COLO668 (cell line): ENCODE results near the gene STK11.

Experiments used
- DNase-seq: peaks from one replicate; lab custom pipeline; 2025; ENCODE audit not compliant: unreplicated experiment; lab: John Stamatoyannopoulos, UW

STK11 gene

DNA sequence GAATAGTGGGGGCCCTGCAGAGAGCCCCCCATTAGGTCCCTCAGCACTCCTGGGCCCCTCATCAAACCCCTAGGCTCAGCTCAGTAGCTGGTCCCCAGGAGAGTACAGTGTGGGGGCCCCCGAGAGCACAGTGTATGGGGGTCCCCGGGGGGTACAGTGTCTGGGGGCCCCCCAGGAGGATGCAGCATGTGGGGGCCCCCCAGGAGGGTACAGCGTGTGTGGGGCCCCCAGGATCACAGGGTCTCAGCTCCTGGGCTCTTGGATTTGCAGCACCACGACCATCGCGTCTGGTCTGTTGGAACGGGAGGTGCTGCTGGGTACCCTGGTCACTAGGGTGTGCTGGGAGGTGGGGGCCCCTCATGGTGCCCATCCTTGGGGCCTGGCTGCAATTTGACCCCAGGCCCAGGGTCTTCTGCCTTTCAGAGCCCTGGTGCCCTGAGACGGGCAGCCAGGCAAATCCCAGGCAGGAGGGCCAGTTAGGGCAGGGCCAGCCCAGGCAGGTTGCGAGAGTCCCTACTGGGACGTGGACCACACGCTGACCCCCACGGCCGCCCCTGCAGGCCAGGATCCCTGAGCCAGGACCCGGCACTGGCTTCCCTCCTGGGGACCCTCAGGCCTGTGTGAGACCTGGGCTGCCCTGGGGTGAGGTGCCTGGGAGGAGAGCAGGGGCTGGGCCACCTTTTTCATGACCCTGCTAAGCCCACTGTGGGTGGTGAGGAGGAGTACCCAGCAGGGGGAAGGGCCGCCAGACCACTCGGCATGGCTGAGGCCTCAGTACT lies 18.7 kb downstream of the STK11 start:
- no peak for DNase-seq

DNA sequence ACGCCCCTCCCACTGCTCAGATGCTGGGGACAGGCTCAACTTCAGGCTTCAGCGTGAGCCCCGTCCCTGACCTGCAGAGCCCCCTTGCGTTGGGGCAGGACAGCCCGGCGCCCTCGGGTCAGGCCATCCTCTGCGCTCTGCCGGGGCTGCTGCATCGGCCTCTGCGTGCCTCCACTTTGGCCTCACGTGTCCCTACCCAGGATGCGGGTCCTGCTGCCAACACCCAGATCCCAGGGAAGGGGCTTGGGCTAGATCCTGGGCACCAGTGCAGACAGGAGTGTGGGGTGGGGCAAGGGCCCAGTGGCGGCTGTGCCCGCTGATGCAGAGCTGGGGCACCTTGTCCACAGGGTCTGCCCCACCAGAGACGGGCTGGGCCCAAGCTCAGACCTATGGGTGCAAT lies 19.3 kb downstream of the STK11 start:
- DNase-seq, result no peak

DNA sequence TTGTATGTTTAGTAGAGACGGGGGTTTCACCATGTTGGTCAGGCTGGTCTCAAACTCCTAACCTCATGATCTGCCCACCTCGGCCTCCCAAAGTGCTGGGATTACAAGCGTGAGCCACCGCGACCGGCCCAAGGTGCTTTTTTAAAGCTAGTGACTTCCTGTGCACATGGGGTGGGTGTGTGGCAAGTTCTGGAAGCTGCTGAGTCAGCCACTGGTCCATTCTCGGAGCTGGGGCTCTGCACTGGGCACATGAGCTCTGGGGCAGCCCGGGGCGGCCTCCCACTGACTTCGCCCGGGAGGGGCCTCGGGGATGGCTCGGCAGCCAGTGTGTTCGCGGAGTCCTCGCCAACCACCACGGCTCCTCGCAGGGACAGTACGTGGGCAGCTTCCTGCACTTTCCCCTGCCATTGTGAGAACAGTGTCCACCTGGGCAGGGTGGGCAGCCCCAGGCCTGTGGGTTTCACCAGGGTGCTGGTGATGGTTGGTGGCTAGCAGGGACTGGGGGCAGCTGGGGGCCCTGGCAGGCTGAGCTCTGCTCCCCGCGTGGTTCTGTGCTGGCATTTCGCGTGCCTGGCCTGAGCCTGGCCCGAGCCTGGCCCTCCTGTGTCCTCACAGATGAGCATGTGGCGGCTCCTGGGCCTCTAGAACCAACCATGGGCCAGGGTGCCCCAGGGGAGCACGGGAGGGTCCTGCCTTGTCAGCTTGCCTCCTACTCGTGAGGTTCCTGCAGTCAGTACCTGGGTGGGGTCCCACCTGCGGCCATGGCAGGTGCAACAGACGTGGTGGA lies 20.1 kb downstream of the STK11 start:
- DNase-seq, result no peak

DNA sequence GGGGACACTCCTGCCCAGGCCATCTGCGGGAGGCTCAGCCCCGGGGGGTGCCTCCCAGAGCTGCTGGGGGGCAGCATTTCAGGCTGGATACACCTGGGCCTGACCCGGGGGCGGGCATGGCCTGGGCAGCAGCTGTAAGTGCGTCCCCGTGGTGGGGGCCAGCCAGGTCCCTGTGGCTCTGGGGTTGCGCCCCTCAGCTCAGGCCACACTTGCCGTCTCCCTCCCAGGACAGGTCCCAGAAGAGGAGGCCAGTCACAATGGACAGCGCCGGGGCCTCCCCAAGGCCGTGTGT lies 20.6 kb downstream of the STK11 start:
- no peak for DNase-seq

DNA sequence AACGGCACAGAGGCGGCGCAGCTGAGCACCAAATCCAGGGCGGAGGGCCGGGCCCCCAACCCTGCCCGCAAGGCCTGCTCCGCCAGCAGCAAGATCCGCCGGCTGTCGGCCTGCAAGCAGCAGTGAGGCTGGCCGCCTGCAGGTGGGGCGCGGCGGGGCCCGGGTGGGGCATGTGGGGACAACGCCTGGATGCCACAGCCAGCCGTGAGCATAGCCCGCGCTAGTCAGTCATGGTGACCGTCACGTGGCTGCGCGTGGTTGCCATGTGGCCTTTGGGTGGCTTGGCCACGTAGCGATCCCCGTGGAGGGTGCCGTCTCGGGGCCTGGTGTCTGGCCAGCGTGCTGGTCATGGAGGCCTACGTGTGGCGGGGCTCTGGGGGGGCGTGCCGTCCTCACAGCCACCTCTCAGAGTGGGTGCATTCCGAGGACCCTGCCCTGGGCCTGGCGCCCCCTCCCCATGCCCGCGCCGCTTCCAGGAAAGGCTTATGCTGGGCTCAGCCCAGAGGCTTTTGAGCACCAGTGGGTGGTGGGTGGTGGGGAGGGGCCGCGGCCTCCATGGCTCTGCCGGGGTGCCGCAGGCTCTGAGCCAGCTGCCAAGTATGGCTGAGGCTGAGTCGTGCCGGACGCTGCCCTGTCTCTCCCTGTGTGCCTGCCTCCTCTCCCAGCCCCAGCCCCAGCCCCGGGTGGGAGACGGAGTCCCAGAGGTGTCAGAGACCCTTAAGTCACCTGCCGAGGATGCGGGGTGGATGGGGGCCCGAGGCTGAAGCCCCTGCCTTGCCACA lies 21.1 kb downstream of the STK11 start:
- no peak for DNase-seq

DNA sequence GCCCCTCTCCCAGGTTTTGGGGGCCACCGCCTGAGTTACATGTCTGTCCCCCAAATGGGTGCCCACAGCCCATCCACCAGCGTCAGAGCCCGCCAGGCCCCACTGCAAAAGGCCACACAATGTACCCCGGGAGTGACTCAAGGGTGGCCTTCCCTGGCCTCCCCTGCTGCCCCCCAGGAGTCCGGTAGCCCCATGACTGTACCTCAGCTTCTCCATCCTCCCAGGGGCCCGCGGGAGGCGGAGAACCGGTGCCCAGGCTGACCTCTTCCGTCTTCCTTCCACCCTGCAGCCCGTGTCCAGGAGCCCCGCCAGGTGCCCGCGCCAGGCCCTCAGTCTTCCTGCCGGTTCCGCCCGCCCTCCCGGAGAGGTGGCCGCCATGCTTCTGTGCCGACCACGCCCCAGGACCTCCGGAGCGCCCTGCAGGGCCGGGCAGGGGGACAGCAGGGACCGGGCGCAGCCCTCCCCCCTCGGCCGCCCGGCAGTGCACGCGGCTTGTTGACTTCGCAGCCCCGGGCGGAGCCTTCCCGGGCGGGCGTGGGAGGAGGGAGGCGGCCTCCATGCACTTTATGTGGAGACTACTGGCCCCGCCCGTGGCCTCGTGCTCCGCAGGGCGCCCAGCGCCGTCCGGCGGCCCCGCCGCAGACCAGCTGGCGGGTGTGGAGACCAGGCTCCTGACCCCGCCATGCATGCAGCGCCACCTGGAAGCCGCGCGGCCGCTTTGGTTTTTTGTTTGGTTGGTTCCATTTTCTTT lies 21.9 kb downstream of the STK11 start:
- DNase-seq, result no peak

DNA sequence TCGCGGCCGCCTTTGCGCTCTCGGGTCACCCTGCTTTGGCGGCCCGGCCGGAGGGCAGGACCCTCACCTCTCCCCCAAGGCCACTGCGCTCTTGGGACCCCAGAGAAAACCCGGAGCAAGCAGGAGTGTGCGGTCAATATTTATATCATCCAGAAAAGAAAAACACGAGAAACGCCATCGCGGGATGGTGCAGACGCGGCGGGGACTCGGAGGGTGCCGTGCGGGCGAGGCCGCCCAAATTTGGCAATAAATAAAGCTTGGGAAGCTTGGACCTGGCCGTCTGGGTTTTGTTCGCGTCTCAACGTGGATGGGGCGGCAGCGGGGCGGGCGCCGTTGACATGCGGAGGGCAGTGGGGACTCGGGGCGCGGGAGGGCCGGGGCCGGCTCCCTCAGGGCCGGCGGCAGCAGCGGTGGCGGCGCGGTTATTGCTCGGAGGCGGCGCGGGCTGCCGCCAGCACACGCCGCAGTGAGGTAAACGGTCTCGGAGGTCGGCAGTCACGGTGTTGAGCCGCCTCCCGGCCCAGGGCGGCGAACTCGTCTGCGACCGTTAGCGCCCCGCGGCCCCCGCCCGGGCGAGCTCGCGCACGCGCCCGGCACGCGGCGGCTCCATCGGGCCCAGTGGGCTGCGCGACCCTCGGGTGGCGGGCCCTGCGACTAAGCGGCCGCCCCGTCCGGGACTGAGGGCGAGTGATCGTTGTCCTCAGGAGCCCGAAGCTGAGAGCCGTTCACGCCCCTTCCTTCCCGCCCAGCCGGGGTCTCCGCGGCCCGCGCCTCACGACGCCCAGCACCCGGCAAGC lies 22.8 kb downstream of the STK11 start:
- DNase-seq, result no peak

DNA sequence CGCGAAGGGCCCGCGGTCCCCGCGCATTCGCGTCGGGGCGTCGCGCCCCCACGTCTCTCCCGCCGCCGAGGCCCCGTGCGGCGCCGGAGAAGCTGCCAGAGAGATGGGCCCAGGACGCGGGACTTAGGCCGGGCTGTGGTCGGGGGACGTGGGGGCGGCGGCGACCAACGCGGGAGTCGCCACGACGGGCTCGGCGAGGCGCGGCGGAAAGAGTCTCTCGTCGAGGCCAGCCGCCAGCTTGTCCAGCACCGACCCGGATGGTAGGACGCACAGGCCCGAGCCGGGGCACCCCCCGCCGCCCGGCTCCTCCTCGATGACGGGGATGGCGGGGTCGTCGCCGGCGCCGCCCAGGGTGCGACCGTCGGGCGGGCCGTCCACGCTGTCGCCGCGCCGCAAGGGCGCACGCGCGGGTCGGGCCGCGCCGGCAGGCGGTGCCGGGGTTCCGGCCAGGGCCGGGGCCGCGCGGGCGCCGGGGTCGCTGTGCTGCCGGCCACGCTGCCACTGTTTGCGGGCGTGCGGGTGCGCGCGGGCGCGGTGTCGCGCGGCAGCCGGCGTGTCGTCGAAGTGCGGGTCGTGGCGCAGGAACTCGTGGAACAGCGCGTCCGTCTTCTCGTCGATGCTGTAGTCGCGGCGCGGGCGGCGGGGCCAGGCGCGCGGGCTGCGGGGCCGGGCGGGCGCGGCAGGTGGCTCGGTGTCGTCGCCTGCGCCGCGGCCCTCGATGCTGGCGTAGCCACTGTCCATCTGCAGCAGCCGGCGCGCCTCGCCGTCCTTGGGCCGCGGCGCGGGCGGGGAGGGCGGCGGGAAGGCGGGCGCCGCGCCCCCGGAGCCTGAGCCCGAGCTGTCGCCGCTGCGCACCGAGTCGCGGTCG lies 23.7 kb downstream of the STK11 start:
- DNase-seq, result no peak

DNA sequence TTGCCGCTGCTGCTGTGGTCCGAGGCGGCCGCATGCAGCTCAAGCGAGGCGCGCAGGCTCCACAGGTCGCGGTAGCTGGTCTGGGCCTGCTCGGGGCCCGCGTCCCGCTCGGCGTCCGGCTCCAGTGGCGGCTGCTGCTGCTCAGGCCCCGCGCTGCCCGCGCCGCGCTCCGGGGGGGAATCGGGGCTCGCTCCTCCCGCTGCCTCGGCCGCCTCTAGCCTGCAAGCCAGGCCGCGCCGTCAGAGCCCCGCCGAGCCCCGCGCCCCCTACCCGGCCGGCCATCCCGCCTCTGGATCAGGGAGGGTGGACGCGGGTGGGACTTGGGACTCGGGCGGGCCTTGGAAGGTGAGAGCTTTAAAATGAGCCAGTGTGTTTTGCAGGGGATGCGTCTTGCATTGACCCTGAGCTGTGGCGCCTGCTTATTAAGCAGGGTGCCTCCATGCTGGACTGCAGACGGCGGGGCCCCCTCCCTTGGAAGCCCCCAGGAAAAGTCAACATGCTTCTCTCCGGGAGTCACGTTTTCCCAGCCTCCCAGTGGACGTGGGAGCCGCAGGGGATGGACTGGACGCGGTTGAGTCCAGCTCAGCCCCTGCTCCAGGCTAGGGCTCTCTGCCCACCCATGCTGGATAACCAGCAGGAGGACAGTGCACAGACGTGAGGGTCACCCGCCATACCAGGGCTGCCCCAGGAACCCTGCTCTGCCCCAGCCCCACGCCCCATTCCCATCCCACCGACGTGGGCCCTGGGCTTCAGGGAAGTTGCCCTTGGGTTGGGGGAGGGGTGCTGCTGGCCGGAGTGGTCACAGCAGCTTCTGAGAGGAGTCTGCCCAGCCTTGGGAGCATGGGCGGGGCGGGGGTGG lies 24.6 kb downstream of the STK11 start:
- no peak for DNase-seq

DNA sequence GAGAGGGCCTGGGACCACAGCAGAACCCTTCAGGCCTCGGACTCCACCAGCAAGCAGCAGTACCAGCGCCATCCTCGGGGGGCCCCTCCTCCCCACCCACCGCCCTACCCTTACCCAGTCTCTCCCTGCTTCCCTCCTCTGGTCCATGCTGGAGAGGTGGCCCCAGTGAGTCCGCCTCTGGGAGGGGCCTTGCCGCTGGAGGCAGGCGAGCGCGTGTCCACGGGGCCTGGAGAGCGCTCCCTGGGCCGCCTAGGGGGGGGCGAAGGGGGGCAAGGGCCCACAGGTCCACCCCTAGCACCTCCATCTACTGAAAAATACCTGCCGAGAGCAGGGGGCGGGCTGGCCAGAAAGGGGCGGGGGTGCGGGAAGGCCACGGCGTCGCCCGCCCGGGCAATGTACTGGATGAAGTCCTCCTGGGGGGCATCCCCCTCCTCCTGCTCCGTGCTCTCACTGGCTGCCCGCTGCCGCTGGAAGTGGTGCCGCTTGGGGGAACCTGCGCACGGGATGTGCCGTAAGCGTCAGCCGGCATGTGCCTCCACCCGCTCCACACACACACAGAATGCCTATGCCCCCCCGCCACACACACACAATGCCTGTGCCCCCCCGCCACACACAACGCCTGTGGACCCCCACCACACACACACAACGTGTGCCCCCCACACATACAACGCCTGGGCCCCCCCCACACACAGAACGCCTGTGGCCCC lies 25.4 kb downstream of the STK11 start:
- DNase-seq, result no peak

DNA sequence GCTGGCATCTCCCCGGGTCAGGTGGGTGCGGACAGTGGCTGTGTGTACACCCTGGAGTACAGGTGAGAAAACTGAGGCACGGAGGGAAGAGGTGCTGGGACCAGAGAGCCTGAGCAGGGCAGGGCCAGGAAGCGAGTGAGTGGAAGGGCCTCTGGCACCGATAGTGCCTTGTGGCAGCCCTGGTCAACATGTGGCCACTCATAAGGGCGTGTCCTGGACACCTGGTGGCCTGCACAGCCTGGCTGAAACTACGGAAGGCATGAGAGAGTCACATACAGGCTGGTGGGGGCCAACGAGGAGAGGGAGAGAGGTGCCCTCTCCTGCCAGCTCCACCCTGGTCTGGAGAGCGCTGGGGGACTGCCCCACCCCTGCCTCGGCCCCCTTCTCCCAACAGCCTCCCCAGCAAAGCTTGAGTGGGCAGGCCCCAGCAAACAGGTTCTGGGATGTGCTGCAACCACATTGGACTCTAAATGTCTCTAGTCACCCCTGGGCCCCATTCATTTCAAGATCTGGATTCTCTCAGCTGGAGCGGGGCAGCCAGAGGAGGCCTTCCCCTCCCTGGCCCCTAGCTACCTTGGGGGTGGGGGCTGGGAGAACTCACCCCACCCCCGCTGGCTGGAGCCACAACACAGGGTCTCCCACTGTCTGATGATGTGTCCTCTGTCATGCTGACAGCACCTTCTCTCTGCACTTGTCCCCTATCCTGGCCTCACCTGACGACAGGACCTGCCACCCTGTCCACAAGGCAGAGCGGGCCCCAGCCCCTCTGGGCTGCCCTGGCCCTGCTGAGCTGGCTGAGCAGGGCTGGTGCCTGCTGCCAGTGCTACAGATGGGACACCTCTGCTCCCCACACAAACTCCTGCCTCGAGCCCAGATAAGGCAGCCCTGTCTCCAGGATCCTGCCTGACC lies 26.4 kb downstream of the STK11 start:
- DNase-seq, result no peak

DNA sequence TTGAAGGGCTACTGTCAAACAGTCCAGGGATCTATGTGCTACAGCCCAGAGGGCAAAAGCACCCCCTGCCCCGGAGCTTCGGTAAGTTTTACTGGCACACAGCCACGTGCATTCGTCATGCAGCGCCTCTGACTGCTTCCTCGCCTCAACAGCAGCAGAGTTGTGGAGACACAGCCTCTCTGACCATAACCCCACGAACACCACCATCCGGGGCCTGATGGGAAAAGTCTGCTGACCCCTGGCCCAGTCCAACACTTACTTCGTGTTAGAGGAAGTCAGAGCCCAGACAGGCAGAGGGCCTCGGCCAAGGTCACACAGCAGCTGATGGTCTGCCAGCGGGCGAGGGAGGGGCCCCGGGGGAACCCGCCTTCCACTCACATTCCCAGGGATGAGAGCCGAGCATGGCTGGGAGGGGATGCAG lies 27.1 kb downstream of the STK11 start:
- DNase-seq, result no peak

DNA sequence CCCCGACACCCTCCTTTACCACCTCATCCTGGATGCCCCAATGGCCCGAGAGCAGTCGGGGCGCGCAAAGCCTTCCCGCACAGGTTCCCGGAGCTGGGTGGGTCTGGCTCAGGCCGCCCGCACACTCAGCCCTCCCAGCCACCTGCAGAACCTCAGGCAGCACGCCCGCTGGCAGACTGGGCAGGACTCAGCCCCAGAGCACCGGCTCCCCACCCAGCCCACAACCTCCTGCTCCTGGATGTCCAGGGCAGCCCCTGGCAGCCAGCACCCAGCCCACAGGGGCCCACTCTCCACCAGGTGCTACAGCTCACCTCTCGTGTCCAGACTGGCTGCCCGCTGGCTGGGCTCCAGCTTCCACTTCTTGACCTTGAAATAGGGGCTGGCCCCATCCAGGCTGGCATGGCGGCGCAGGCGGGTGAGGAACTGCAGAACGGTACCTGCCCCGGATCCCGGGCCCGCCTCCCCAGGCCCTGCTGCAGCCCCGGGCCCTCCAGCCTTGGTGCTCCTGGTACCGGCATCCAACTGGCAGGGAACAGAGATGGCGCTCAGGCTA lies 27.6 kb downstream of the STK11 start:
- DNase-seq, result no peak

DNA sequence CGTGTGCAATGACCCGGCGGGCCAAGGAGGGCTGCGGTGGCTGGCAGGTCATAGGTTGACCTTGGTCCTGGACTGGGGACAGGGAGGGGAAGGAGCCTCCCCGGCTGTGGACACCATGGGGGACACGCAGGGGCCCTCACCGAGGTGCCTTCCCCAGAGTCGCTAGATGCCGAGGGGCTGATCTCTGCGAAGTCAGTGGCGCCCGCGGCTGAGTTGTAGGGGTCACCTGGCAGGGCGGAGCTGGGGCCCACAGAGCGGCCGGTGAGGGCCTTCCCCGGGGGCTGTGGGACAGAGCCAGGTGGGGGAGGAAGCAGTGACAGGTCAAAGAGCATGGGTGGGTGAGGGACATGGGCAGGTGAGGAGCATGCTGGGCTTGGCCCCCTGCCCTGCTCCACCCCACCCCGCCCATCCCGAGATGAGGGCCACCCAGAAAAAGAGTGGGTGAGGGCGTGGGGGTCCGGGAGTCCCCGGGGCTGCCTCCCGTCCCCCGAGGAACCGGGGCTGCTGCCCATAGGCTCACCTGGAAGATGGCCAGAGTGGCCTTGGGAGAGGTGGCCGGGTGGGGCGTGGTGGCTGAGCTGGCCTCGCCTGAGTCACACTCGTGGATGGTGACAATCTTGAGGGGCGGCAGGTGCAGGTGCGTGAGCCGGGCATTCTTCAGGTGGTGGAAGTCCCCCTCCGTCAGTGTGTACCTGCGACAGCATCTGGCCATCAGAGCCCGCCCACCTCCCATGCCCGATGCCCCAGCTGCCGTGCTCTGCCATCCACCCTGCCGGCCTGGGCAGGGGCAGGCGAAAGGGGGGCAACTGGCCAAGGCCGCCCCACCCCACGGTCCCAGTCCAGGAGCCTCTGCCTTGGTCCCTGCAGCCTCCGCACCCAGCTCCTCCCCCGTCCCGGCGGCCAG lies 28.7 kb downstream of the STK11 start:
- no peak for DNase-seq

DNA sequence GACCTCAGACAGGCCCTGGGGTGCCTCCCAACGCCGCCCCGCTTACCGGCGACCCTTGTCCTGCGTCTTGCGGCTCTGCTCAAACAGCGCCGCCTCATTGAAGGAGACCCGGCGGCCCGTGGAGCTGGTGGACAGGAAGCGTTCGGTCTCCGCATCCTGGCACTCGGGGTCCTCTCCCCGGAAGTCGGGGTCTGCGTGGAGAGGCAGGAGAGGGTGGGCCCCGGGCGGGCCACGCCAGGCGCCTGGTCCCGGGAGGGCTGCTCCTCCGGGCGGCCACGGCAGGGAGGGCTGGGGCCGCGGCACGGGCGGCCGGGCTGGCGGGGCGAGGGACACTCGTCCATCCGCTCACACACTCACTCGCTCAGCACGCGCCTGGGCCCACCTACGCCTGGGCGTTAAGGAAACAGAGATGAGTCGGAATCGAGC lies 29.4 kb downstream of the STK11 start:
- DNase-seq, result no peak
